Body of pancreas (tissue), 4 donors: ENCODE measurements around the gene ANXA5.

Source experiments
- CTCF ChIP-seq, 7 experiments: fragments of 450-650 bp in 4 of 7; fragments of 200-600 bp in 3 of 7; sonication (generic) in 3 of 7; IDR thresholded peaks; one replicate each; pipeline ENCODE4 v1.5.1; 2016 to 2019; ENCODE audit warnings: antibody characterized with exemption in 7 of 7
- POLR2A ChIP-seq, 3 donors: fragments of 450-650 bp; IDR thresholded peaks; one replicate each; pipeline ENCODE4 v1.6.1; 2016; ENCODE audit warnings: antibody characterized with exemption in 3 of 3, mild to moderate bottlenecking in 2 of 3

GRCh38 chr4:121712001-121712651 lies 15.3 kb upstream of the ANXA5 start:
- TF ChIP-seq CTCF (IDR thresholded peaks at IDR 0.05): no peak
- TF ChIP-seq POLR2A (IDR thresholded peaks at IDR 0.05): no peak
